T-helper 1 cell (primary cell): Measurements from ENCODE around the gene ATRIP.

Source experiments
- DNase-seq, 5 donors: peaks; one replicate each; pipeline ENCODE4 v3.0.0-alpha.2; 2012 to 2020

The ATRIP gene

DNA sequence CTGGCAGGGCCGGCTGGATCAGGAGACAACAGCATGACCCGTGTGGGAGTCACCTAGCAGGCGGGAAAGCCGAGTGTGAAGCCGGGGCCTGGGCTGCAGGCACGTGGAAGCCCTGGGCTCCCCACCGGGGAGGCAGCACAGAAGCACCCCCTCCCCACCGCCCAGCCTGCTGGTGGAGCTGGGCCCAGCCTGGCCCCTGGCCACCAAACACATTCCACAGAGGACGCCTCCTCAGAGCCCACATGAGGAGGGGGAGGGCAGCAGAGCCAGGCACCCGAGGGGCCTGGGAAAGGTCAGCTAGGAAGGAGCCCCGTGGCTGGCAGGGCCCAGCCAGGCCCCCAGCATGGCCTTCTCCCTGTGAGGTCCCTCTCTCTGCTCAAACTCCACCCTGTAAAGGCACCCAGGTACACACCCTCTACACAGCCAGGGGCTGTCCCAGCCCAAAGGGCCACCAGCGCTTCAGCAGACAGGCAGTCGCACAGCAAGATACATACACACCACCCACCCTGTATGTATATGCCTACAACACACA is 21.2 kb upstream of the ATRIP start:
- DNase-seq = no peak

DNA sequence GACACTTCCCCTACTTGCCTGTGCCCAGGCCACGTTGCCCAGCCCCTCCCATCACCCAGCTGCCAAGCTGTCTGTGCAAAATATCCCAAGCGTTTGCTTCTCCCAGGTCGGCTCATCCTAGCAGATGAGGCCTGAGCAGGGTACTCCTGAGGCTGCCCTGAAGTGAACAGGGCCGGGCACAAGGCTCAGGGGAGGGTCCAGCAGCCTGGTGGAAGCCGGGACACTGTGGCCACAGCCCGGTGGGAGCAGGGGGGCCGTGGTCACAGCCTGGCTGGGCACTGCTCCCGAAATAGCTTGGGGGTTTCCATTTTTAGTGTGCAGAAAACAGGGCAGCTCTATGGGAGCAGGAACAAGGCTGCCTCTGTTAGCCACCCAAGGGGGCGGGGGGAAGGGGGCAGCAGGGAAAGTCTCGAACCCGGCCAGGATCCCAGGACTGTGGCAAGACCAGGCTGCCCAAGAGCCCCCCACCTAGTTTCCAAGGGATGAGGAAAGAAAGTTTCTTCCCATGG is 20.1 kb upstream of the ATRIP start:
- no peak for DNase-seq

DNA sequence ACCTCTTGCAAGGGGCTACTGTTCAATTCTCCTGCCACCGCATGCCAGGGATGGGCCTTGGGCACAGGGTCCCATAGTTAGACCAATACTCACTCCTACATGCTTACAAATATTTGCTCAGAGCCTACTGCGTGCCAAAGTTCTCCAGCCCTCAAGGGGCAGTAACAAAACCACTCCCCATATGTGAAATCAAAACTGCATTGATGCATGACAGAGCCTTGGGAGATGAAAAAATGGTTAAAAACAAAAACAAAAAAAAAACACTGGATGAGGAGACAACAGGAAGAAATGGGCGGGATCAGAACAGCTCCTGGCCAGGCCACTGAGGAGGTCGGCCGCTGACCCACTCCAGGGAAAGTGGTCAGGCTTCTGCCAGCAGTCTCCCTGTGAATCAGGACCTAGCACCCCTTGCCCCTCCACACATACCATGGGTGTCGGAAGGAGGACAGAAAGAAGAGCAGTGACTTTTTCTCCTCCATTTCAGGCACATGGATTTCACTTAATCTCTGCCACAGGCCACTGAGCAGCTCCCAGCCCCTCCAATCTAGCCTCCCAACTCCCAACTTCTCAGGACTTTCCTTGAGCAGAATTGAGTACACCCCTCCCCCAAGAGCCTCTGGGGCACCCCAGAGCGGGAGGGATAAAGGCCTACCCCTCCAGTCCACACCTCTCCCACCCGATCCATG is 19.4 kb upstream of the ATRIP start:
- DNase-seq = no peak

DNA sequence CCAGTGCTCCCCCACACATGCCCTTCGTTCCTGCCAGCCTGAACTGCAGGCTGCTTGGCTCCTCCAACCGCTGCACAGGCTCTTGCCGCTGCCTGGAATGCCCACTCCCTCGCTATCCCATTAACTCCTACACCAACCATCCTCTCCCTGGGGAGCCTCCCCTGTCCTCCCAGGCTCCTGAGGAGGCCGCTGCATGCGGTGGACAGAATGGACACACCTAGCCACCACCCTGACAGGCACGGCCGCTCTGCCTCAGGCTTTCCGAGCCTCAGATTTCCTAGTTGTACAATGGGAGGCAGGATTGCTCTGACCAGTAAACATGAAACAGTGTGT is 18.9 kb upstream of the ATRIP start:
- DNase-seq = no peak

DNA sequence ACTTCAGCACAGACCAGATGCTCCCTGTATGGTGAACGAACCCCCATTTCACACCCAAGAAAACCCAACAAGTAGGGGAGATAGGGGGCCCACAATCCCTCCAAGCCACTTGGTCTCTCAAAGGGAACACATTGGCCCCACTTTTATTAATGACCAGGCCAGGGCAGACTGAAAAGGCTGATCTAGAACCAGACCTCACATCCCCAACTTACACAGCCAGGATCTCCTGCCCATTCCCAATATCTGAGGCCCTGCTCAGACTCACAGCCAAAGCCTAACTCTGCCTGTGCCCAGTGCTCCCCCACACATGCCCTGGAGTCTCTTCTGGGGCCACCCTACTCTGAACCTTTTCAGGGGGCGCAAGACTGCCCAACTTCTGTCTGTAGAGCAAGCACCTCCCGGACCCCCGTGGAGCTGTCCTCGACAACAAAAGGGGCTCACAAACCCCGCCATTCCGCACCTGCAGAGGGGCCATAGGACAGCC is 18.4 kb upstream of the ATRIP start:
- DNase-seq = no peak

DNA sequence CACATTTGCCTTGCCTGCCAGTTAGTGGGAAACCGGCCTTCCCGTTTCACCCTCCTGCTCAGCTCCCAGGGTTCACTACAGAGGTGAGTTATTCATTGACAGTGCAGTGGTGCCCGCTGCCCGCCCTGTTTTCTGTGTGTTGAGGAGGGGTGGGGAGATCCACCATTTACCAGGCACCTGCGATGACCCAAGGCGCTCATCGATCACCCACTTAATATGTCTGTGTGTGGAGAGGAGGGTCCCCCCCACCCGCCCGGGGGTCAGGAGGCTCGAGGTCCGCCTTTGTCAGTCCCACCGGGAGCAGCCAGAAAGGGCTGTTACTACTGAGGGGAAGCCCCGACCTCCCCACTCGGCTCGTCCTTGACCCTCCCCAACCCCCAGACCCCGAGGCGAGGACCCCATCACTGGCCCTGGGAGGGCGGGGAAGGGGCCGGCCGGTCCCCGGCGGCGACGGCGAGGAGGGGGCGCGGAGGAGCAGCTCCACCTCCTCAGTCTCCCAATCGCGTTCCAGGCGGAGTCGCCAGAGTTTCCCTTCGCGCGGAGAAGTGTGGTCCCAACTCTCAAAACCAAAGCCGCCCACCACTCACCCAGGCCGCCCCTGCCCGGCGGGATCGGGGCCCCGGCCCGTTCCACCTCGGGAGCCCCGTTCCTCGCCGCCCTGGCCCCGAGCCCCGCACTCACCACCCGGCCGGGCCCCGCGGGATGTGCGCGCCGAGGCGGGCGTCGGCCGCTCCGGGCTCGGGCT is 17.8 kb upstream of the ATRIP start:
- DNase-seq = no peak

DNA sequence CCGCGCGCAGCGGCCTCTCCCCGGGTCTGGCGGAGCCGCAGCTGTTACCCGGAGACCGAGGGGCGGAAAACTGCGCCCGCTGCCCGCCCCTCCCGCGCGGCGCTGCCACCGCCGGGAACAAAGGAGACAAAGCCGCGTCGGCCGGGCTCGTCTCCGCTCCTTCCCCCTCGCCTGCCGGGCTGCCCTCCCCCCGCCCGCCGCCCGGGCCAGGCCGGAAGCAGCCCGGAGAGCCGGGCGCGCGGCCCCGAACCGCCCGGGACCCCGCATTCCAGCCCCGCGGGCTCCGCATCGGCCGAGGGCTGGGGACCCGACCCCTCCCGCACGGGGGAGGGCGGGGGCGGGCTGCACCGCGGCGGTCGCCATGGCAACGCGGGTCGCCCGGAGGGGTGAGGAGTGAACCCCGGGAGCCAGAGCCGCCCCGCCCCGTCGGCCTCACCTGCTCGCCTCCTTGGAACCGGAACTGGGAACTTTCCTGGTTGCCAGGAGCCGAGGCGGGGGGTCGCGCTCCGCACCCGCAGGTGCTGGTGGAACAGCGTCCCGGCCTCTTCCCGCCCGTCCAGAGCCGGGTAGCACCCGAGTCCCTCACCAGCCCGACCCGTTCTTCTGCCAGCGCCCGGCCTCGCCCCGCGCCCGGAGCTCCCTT is 17.1 kb upstream of the ATRIP start:
- peak; percentile 37 to 71 (median 59) for DNase-seq

DNA sequence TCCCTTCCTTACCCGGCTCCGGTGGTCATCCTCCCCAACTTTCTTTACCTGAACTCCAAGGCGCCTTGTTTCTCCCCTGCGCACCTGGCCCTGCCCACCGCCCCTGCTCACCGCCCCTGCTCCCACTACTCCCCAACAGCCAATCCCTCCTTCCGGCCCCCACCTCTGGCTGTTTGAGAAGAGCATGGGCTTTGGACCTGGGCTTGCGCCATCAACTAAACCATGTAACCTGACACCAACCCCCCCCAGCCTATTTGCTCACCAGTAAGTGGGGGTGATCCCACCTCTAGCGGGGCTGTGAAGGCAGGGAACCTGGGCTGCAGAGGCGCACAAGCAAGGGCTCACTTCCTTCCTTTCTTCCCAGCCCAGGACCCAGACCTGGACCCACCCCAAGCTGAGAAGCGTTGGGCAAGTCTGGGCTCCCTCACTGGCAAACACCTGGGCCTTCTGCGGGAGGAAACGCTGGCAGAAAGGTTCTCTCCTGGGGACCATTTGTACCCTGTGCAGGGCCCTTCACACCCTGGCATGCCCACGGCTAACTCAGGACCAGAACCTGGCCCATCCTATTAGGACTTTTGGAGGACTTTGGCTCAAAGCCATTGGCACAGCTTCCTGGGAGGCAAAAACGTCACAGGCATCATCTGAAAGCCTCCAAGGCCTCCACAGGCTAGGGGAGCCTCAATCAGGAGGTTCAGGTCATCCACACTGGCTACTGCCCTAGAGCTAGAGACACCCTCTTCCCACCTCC is 16.4 kb upstream of the ATRIP start, which contains the start of gene PLXNB1:
PLXNB1 (minus strand) TSS at position 127 of the 748 bp plus-strand sequence. CDS start 5,475 bp downstream, outside the sequence.
- DNase-seq = no peak

DNA sequence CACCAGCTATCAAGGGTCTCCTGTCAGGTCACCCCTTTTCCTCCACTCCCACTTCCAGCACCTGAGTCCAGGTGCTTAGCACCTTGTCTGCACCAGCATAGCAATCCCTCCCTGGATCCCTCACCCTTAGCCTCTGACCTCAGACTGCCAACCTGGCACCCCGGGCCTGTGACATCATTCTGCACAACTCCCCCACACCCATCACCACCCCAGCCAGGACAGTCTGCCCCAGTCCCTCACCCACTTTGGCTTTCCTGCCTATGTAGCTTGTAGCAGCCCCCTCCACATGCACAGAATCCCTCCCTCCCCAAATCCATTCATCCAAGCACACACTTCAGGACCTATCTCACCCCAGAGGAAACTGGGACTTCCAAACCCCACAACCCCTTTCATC is 15.8 kb upstream of the ATRIP start:
- DNase-seq = no peak

DNA sequence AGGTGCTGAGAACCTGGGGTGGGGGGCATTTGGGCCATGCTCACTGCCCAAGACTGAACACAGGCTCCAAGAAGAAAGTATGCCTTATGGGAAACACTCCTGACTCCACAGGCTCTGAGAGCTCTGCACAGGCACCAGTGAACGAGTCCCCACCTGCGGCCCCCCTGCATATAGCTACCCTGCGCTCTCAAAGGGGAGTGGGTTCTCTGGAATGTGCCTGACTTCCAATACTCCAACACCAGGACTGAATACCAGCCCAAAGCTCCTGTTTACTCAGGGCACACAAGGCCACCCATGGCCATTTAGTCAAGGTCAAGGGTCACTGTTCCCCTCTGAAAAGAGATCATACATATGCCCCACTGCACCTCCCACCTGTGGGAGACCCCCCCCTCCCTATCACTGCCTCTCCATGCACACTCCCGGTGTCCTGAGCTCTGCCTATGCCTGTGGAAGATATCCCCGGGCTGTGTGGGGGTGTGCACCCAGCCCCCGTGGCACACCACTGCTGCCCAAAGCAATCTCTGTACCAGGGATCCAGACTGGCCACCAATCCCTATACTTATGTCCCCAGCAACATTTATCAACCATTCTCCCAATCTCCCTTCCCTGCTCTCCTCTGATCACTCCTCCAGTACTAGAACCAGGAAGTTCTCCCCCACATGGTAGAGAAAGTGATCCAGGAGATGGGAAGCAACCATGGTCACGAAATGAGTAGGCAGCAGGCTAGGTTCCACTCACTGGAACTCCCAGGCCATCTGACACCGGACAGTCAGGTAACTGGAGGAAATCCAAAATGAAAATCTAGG is 15.1 kb upstream of the ATRIP start:
- DNase-seq = no peak

DNA sequence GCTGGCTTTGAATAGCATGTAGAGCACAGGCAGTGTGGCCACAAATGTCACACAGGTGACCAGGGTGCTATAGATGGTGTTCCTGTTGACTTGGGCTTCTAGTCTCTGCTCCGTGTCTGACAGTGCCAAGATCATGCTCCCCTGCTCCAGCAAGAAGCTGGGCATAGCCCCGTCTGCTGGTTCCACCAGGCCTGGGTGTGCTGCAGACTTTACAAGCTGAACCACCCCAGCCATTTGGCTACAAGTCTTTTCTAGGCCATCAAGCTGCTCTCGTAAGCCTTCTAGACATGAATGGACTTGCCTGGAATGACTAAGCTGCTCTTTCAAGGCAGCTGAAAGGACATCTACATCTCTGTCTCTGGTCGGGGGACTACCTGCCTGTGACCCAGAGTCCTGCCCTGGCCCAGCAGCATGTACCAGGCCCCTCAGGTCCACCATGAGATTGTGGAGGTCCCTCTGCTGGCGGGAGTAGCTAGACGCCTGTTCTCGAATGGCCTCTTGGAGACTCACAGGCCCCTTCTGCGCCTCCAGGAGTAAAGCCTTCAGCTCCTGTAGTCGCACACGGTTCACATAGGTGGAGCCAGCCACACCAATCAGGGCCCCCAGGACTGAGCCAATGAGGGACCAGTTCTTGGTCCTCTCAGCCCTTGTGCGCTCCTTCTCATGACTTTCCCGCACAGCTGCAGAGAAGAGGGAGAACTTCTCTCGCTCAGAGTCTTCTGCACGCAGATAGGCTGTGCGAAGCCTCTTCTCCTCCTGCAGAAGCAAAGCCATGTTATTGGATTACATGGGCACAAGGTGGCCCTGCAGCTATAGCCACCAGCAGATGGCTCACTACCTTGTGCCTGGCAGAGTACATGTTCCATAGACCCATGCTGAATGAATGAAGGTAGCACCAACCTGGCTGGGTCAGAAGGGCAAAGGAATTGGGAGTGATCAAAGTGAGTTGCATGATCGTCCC is 13.8 kb upstream of the ATRIP start:
- DNase-seq = no peak

DNA sequence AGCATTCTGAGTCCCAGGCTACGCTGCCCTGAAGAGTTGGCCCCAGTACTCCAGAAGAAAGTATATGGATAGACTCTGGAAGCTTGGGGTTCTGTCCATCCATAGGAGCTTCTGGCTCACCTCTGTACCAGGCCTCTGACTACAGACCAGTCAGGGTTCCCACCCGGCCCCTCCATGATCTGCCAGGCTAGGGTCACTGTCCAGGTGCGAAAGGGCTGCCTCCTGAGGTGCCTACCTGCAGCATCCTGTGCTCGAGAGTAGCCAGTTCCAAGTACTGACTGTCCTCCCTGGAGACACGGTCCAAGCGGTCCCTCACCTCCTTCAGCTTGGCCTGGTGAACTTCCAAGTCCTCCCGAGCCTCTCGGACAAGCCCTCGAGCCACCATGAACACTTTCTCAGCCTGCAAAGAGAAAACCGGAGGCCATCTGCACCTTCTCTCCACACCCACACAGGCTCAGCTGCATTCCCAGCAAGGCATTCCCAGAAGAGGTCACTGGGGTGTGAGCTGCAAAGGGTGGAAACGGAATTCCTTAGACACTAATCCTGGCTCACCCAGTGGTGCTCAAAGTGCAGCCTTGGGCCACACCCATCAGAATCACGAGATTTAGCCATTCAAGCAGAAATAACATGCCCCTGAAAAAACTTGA is 12.9 kb upstream of the ATRIP start:
- DNase-seq = no peak

DNA sequence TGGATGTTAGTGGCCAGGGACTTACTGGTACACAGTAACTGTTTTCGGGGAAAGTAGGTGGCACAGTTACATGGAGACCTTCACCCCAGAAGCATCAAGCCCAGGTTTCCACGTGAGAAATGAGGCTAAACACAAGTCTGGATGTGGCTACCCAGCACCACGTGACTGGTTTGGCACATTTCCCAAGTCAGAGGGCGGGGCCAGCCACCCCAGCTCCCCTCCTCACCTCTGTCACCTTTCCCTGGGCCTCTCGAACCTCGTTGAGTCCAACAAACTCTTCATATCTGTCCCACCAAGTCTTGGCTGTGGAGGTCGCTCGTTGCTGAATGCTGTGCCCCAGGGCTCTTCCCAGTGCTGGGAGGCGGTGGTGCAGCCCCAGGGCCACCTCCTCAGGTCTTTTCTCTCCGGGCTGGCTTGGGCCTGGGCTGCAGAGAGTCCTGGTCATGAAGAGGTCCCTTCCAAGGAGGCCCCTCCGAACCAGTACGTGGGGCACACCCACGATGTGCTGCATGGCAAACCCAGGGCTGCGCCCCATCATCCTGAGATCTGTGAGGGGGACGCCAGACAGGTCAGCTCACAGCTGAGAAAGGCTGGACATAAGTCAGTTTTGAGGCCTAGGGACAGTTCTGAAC is 11.8 kb upstream of the ATRIP start:
- no peak for DNase-seq

DNA sequence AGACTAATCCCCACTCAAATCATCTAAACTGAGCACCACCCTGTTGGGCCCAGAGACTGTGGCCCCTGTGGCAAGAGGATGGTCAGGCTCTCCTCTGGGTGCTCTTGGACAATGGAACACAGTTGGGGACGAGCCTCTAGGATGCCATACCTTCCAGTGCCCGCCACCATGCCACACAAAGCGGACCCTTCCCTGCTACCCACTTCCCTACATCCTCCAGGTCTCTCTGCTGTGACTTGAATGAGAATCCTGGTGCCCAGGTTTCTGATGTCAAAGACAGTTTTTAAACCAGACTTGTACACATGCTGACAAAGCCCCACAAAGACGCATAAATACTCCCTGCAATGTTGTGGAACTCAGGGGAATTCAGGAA is 11.3 kb upstream of the ATRIP start:
- DNase-seq = no peak

DNA sequence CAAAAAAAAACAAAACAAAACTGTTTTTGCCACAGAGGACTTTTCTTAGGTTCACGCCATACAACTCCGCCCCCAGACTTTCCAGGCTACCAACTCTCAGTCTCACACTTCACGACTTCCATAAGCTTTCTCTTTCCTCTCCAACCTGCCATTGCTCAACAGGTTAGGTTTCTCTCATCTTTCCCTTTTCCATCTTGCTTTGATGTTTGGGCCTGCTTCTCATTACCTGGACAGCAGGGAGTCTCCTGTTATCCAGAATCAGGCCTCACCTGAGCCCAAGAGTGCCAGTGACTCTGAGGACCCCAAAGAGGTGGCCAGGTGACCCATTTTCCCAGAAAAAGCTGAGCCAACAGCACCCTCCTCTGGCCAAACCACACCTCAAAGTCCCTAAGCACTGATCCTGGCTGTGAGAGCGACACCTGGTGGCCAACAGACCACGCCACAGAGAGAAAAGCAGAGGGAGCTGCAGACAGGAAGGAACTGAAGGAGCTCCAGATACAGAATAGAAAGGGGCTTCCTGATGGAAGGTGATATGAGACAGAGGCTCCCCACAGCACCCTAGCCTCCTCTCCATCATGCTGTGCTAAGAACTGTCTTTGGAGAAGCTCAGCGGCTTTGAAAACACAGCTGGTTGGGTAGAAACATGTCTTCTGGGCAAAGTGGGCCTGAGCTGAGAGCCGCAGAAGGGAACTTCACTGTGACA is 10.6 kb upstream of the ATRIP start:
- DNase-seq = peak; percentile 73 to 82 (median 78)

DNA sequence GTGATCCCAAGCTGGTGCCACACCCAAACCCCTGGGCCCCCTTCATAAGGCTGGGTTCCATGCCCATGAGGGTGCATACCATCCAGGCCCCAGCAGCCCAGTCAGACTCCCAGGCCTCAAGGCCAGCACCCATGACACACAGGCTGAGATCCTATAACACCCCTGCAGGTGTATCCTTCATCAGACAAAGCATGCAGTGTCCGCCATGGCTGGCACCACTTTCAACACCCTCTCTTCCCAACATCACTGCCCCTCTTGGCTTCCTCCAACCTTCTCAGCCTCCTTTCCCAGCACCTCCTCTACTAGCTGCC is 10.1 kb upstream of the ATRIP start:
- DNase-seq = no peak

DNA sequence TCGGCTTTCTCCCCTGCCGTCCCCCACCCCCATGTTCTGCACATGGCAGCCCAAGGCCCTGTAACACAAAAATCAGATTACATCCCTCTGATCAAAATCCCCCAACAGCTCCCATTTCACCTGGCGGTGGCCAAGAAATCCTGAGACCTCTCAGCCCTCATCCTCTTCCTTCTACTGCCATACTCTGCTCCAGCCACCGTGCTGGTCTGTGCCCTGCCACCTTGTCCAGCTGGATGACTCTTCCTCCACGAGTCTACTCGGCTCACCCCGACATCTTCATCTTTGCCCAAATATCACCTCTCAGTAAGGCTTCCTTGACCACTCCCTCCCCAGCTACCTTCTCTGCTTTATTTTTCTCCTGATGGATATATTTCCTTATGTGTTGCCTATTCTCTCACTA is 9.7 kb upstream of the ATRIP start:
- DNase-seq = no peak

DNA sequence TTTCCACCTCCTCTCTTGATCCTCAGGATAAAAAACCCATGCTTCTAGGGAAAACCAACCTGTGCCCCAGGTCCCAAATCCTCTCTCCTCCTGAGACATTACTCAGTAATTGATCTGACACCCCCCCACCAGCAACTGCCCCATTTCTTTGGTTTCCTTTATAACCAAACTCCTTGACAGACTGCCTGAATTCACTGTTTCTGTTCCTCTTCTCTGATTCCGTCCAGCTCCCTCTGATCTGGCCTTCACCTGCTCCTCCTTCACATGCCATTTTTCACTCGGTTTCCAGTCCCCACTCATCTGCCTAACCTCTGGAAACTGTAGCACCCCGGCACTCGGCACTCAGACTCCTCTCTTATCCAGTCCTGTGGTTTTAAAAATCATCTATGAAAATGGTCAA is 8.7 kb upstream of the ATRIP start:
- DNase-seq = no peak
